HG03565 (cell line): ENCODE results near the gene GNG4.

Experiments used
- ATAC-seq: cut with Tn5 transposase; IDR thresholded peaks from one replicate; pipeline ENCODE4 v1.9.1; 2021; ENCODE audit warnings: mild to moderate bottlenecking, moderate library complexity; ENCODE audit not compliant: unreplicated experiment

GNG4 gene

GRCh38 chr1:235649368-235650163 is at the start of gene GNG4:
Gene GNG4, minus strand, starts transcription at chr1:235649784. Its CDS starts 65,946 bp downstream, at chr1:235583838.
- no peak for ATAC-seq

- no peak for ATAC-seq
These were observed 47.9 kb upstream of the GNG4 start for GRCh38 chr1:235697508-235697907.

DNA sequence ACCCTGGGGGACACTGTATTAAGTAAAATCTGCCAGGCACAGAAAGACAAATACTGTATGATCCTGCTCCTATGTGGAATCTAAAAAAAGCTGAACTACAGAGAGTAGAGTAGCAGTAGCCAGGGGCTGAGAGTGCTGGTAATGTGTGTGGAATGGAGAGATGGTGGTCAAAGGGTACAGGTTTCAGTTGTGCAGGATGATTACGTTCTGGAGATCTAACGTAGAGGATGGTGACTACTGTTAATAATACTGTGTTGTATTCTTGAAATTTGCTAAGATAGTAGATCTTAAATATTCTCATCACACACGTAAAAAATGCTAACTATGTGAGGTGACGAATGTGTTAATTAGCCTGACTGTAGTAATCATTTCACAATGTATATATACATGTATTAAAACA is 39.8 kb upstream of the GNG4 start:
- no peak for ATAC-seq

DNA sequence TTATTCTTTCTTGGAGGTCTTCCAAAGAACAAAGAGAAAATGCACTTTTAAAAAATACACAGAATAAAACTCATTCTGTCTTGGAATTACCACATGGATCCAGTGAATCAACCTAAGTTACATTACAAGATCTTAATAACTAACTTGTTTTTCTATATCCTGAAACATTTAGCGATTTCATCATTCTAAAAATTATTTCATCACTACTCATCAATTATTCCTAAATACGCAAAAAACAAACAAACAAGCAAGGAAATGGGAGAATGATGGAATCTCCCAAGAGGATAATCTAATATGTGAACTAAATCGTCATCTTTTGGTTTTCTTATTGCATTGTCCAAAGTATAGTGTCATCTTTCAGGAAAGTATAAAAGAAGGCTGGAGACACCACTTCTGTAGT is 38.5 kb upstream of the GNG4 start:
- no peak for ATAC-seq

GRCh38 chr1:235683653-235684052 is 34.1 kb upstream of the GNG4 start:
- no peak for ATAC-seq

DNA sequence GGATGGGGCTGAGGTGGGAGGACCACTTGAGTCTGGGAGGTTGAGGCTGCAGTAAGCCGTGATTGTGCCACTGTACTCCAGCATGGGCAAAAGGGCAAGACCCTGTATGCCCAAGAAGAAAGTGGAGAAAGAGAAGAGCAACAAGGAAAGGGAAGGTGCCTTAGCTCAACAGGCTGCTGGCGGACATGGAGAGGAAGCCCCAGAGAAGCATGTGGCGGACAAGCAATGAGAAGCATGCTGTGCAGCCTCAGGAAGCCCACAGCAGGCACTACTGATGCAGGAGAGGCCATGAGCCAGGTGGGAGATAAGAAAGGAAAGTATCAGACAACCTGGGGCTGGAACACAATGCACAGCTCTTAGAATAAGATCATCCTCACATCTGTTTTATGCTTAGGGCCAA is 32.6 kb upstream of the GNG4 start:
- ATAC-seq: no peak

GRCh38 chr1:235679644-235680043 is 30.1 kb upstream of the GNG4 start:
- ATAC-seq: no peak

- no peak for ATAC-seq
These were observed 29.4 kb upstream of the GNG4 start for GRCh38 chr1:235679005-235679404.

GRCh38 chr1:235675152-235675890 is 25.7 kb upstream of the GNG4 start:
- no peak for ATAC-seq

GRCh38 chr1:235673981-235674380 is 24.4 kb upstream of the GNG4 start:
- no peak for ATAC-seq

DNA sequence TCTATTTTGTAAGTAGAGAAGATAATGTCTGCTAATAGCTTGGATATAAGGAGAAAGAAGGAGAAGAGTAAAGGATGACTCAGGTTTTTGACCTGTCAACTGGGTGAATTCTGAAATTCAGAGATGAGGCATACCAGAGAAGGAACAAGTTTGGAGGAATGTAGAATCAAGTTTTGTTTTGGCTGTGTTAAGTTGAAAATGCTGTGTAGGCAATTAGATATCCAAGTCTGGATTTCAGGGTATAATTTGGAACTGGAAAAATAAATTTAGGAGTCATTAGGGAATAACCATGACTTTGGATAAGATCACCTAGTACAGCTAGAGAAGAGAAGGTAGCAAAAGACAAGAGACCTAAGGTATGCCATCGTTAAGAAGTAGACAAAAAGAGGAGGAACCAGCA is 22.4 kb upstream of the GNG4 start:
- ATAC-seq: no peak

DNA sequence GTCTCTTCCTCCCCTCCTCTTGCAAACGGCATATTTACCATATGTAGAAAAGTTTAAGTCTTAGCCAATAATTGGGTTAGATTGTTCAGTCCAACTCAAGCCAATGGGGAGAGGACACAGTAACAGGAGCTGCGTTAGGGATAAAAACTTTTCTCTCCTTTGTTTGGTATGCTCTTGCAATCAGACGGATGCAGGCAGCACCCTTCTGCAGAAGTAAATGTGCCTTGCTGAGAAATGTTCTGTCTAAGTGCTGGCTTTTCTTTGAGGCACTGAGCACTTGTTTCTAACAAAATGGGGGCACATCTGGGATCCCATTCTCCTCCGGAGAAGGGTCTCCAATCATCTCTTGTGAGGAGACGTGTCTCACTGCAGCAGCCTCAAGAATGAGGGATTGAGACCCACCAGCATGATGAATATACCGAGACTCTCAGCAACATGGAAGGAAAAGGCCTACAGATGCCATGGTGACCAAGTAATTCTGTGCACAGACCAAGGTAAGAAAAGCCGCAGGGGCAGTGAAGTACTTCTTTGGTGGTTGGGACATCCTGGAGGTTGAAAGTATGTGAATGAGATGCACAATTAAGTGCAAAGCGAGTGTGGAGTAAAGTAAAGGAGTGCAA is 20.7 kb upstream of the GNG4 start:
- no peak for ATAC-seq

- no peak for ATAC-seq
These were observed 19.7 kb upstream of the GNG4 start for GRCh38 chr1:235669277-235669676.

DNA sequence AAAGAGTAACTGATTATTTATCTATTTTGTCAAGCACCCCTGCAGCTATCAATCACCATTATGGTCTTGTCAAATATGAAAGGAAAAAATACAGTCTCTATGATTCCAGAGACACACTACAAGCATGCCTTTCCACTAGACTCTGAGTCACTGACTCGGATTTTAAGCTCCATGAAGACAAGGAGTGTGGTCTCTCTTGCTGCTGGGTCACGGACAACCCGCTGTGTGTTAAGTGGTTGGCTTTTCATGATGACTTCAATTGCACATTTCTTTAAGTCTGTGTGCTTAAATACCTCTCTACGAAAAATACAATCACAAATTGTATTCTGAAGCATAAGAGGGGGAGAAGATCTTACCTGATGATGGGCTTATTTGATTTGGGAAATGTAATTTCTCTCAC is 14.0 kb upstream of the GNG4 start:
- ATAC-seq: no peak

DNA sequence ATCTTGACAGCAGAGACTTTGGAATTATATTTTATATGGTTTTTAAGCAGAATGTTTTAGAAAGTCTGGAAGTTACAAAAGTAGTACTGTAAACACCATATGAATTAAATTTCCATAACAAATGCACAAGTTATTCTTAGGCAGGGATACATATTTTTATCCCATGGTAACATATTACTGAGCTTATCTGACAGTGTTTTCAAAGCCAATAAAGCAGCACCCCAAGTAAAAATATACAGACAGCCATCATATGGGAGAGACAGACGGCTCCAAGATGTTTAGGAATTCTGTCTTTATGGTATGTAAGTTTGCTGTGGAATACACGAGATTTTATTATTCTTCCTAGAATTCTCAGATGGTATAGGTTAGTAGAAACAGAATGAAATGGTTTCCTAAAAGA is 12.0 kb upstream of the GNG4 start:
- ATAC-seq: no peak

GRCh38 chr1:235659186-235659771 is 9.7 kb upstream of the GNG4 start:
- no peak for ATAC-seq

GRCh38 chr1:235657747-235658526 is 8.4 kb upstream of the GNG4 start:
- ATAC-seq: no peak

DNA sequence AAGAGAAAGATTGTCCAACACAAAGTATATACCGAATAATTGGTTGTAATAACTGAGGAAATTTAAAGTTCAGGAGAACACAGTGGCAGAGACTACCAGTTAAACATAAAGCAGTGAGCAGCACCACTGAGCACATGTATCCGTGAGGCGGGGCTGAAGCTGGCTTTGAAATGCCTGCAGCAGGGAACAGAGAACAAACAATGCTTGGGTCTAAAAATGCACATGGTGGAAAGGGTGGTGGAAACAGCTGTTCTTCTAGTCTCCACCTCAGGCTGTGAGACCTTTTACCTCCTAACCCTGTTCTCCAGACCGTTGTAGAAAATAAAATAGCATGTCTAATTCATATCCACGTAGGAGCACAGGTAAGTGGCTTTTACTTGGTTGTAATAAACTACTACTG is 7.7 kb upstream of the GNG4 start:
- no peak for ATAC-seq

DNA sequence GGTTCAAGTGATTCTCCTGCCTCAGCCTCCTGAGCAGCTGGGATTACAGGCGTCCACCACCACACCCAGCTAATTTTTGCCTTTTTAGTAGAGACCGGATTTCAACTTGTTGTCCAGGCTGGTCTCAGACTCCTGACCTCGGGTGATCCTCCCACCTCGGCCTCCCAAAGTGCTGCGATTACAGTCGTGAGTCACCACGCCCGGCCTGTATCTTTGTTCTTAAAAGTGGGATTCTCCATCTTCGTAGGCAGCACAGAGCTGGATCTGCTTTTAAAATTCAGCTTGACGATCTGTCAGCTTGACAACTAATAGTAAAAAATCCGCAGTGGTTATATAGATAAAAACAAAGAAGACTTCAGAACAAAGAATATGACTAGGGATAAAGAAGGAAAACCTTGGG is 2.8 kb upstream of the GNG4 start:
- ATAC-seq: no peak

DNA sequence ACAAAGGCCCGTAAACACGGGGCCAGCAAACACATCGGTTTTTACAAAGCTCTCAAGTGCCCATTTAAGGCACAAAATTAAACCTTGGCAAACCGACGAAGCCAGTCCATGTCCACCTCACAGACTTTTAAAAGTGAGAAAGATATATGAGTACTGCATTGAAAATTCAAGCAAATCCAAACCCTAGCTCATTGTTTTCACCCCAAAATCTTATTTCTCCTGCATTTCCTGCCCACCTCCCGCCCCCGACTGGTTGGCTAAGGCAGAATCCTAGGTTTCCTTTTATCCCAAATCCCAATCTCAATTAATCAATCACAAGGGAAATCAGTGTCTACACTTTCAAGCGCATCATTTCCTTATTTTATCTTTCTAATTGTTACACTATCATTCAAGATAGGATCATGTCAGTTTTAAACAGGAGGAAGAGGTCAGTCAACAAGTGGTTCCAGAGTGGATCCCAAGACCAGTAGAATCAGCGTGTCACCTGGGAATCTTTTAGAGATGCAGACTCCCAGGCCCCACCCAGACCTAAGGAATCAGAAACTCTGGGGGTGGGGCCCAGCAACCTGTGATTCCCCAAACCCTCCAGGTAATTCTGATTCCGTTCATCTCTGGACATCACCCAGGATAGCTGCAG is 1.7 kb upstream of the GNG4 start:
- no peak for ATAC-seq
